Umbilical cord (tissue), 2 donors: ENCODE data around the gene COPZ1. TPM values are rescaled to one million over a fixed set of nuclear protein-coding genes. Genes with fewer than 3 reads are reported as not detected.
"Not testable (repeated sequence)": the region's sequence is repeated elsewhere in the genome, so short reads cannot be mapped to it uniquely, and the experiment has no call there.

Source experiments
- DNase-seq: peaks from one replicate; pipeline ENCODE4 v3.0.0-alpha.2; 2015; ENCODE audit warnings: low spot score
- total RNA-seq: library from RNA; depleted of rRNA; stranded (reverse); fragments of >200 nt; gene quantifications from one replicate; pipeline ENCODE4 v1.2.3, GENCODE V29; 2014; ENCODE audit warnings: low replicate concordance; ENCODE audit not compliant: insufficient read depth

COPZ1 gene
- 91.0 TPM for total RNA-seq

- peak; percentile 100 for DNase-seq
Measured at GRCh38 chr12:54324617-54325441, at the start of gene COPZ1. Gene COPZ1, plus strand, starts transcription at chr12:54325131. Its CDS starts 33 bp downstream, at chr12:54325164.

- DNase-seq = no peak
Measured at GRCh38 chr12:54276368-54276767, 48.6 kb upstream of the COPZ1 start.

- no peak for DNase-seq
Measured at GRCh38 chr12:54277823-54278276, 47.1 kb upstream of the COPZ1 start.

- DNase-seq = no peak
Measured at GRCh38 chr12:54279227-54279631, 45.7 kb upstream of the COPZ1 start.

- peak; percentile 100 for DNase-seq
Measured at GRCh38 chr12:54279632-54280467, 45.1 kb upstream of the COPZ1 start, which contains the start of gene CBX5. Gene CBX5, minus strand, starts transcription at chr12:54280122. Its CDS starts 22,472 bp downstream, at chr12:54257650.

- peak; percentile 100 for DNase-seq
Measured at GRCh38 chr12:54280468-54281260, 44.3 kb upstream of the COPZ1 start, which contains the start of gene HNRNPA1. Gene HNRNPA1, plus strand, starts transcription at chr12:54280726. Its CDS starts 82 bp downstream, at chr12:54280808.

- DNase-seq = not testable (repeated sequence)
Measured at GRCh38 chr12:54281261-54281638, 43.7 kb upstream of the COPZ1 start.

- not testable (repeated sequence) for DNase-seq
Measured at GRCh38 chr12:54281694-54282093, 43.2 kb upstream of the COPZ1 start.

GRCh38 chr12:54282949-54283593 is 41.9 kb upstream of the COPZ1 start:
- no peak for DNase-seq

- DNase-seq = not testable (repeated sequence)
Measured at GRCh38 chr12:54284070-54284780, 40.7 kb upstream of the COPZ1 start.

GRCh38 chr12:54285150-54286041 is 39.5 kb upstream of the COPZ1 start:
- no peak for DNase-seq

- DNase-seq = peak; percentile 59
Measured at GRCh38 chr12:54286042-54287030, 38.6 kb upstream of the COPZ1 start.

GRCh38 chr12:54287261-54288157 is 37.4 kb upstream of the COPZ1 start:
- no peak for DNase-seq

- DNase-seq = no peak
Measured at GRCh38 chr12:54292083-54292930, 32.6 kb upstream of the COPZ1 start.

- no peak for DNase-seq
Measured at GRCh38 chr12:54292931-54293241, 32.0 kb upstream of the COPZ1 start.
